Fibroblast of skin of left quadriceps (primary cell): ENCODE measurements around the gene ZFHX3.

Experiments
- DNase-seq, 2 experiments: peaks; one replicate each; pipeline ENCODE4 v3.0.0-alpha.2; 2013; ENCODE audit warnings: low read depth in 2 of 2

The ZFHX3 gene

DNA sequence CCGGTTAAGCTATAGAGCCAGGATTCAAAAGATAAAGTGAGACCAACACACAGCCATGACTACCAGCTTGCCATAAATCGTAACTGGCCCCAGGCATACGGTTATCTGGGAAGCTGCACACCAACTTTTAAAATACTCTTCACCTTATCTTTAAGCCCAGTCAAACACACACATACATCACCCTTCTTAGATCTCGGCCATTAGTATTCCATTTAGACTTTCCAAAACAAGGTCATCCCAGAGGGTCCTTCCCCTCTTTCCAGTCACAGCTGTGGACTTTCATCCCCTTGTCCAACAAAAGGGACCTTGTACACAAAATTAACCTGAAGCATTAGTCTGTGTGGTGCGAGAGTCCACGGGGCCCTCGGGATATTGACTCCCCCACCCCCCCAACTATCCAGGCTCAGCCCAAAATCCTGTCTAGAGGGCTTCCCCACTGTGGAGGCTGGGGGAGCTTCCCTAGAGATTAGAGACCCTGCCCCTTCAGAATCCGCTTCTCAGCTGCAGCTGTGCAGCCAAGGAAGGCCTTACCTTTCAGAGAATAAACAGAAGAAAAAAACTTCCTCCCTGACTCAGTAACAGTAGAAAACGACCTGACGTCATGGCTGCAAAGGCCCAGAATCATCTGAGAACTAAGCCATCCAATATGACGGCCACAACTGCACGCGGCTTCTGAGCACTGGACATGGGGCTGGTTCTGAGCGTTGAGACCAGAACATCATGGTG is 9.9 kb downstream of the ZFHX3 start:
- DNase-seq: no peak

DNA sequence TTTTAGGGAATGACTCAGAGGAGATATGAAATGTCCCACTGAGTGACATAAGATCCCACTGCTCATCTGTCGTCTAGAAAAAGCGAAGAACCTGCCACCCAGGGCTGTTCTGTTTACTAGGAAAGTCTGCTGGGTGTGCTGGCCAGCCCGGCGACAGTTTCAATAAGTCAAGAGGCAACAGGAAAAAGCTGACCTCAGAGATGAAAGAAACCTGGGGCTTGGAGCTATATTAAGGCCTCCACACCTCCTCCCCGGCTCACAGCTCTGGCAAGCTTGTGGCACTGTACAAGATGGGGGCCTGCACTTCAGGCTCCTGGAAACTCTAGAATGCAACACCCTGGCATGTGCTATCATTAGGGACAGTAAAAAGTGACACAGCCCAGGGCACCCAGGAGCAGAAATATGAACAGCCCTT is 10.6 kb downstream of the ZFHX3 start:
- no peak for DNase-seq

- DNase-seq: no peak
Measured at GRCh38 chr16:73036074-73036826, 11.7 kb downstream of the ZFHX3 start.

- no peak for DNase-seq
Measured at GRCh38 chr16:73034374-73034773, 13.6 kb downstream of the ZFHX3 start.

- DNase-seq: no peak
Measured at GRCh38 chr16:73033271-73033998, 14.5 kb downstream of the ZFHX3 start.

DNA sequence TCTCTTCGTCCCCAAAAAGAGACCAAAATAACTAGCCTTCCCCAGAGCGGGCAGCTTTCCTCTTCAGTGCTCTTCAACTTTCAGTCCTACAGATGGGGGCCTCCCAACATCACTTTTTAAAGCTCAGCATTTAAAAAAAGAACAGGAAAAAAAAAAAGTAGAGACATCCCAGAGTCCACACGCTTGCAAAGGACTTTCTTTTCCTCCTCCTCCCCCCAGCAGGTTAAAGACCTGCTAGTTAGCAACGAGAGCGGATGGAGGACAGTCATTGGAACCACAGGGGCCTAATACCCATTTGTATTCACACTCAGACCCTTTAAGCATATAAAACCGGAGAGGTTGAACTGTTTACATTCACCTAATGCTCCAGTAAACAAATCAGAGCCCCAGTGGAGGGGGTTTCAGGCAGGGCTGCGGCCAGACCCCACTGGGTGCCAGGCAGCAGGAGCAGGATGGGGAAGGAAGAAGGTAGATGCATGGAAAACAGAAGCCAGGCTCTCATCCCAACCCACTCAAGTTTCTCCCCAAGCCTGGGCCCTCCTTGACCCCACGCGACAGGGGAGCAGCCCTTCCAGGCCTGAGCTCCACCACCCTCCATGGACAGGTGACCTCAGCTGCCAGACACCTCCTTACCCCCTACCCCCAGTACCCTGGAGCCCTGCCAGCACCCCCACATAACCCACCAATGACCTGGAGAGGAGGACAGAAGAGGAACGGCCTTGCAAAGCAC is 15.2 kb downstream of the ZFHX3 start:
- DNase-seq: no peak

DNA sequence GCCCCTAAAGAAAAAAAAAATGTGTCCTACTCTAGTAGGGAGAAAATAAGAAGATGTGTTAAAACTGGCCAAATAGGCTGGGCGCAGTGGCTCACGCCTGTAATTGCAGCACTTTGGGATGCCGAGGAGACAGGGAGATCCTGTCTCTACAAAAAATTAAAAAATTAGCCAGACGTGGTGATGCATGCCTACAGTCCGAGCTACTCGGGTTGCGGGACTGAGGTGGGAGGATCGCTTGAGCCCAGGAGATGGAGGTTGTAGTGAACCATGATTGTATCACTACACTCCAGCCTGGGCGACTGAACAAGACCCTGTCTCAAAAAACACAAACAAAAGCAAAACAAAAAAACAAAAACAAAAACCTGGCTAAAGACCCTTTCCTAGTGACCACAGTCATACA is 15.9 kb downstream of the ZFHX3 start:
- DNase-seq: no peak

- DNase-seq: no peak
Measured at GRCh38 chr16:73031155-73031866, 16.6 kb downstream of the ZFHX3 start.

DNA sequence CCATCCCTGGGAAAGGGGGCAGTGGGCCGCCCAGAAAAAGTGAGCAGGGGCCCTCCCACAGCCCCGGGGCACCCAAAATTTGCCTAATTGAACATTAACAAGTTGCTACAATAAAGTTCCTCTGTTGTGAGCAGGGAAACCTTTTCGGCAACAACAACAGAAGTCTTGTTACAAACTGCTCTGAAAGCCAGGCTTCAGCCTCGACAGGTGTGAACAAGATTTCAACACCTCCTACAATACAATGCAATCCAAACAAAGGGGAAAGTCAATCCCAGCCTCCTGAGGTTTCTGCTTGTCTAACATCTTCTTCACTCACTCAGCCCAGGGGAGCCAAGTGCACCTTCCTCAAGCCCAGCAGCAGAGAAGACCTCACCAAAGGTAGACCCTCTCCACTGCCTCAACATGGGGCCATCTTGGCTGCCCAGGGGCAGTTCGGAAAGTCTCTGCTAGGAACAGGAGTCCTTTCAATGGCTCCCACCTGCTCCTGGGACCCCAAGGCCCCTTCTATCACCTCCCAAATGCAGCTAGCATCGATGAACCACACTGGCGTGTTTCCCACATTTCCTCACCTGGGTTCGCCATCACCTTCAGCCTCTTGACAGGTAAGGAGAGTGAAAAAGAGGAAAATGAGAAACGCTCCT is 19.1 kb downstream of the ZFHX3 start:
- no peak for DNase-seq

GRCh38 chr16:73028263-73028662 is 19.7 kb downstream of the ZFHX3 start:
- no peak for DNase-seq

GRCh38 chr16:73027685-73028111 is 20.2 kb downstream of the ZFHX3 start:
- DNase-seq: no peak

DNA sequence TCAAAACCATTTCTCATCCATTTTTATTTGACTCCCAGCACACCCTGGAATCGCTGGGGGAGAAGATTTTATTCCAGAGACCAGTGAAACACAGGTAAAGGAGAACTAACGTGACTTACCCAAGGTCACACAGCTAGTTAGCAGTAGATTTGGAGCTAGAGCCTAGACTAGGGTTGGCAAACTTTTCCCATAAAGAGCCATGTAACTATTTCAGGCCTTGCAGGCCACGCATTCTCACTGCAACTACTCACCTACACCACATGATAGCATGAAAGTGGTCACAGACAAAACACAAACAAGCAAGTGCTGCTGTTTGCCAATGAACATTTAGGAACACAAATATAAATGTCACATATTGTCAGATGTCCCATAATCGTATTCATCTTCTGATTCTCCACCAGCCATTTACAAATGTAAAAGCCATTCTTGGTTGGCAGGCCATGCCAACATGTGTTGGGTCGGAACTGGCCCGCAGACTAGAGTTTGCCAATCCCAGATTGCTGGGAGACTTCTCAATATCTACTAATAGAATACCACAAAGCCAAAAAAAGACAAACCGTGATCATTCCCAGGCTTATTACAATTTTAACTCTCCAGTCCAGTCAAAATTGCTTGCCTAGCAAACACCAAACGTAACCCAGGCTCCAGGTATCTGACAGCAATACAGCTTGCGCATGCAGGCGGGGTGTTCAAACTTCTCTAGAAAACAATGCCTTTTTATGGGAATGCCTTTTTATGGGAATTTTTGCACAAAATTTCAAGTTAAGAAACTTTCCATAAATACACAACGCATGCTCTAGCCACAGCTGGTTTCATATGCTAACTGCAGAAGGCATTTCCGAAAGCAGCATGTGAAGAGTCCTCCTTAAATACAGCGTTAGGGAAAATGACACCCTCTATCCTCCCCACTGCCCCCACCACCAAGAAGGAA is 20.9 kb downstream of the ZFHX3 start:
- DNase-seq: no peak

DNA sequence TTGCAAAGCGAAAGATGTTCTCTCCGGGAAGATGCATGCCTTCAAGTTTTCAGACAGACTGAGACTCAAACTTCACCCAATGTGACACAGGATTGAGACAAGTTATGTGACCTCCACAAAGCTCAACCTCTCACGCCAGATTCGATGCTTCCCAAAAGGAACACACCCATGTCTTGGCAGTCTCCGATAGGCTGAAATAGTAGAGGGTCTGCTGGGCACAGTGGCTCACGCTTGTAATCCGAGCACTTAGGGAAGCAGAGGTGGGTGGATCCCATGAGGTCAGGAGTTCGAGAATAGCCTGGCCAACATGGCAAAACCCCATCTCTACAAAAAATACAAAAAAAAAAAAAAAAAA is 22.1 kb downstream of the ZFHX3 start:
- DNase-seq: no peak

DNA sequence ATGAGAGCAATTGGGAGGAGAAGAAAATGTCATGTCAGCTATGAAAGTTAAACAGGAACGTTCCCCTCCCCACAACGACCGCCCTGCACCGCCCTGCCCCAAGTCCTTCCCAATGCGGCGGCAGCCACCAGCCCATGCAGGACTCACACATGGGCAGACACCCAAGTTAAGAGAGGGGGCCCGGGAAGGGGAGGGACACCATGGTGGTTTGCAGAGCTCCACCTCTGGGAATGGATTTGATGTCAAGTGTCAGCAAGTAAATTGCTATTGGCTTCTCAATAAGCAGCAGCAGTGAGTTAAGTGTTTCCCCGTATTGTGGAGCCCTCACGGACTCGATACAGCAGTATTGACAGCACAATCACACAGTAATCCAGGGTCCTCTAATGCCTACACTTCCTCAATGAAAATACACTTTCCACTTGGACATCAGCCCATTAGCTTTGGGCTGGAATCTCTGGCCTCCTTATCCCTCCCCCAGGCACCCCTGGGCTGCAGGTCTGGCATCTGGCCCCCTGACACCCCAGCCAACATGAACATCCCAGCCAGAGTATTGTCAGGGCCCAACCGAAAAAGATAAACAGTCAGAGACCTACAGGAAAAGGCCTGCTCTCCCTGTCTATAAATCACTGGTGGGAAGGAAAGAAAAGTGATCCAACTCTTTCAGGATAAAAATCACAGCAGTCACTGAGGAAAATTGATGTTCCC is 22.6 kb downstream of the ZFHX3 start:
- DNase-seq: no peak

DNA sequence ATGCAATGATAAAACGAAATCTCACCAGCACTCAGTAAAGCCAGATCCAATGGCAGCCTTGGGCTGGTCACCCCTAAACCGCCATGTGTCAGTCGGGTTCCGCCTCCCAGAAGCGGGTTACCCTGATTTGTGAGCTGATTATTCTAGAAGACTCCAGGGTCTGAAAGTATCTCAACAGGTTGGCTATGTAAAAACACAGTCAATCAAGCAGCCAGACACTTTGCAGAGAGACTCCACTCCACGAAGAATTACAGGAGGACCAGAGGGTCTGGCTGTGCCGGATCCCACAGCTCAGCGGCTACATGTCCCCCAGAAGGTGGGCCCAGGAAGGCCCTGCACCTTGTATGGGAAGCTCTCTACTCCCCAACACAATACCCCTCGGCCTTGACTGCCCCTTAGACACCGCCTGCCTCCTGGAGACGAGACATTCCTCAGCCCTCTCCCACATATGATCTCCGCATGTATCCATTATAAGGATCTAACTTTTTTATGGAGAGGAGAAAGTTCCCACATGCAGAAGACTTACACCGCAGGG is 23.3 kb downstream of the ZFHX3 start:
- DNase-seq: no peak

DNA sequence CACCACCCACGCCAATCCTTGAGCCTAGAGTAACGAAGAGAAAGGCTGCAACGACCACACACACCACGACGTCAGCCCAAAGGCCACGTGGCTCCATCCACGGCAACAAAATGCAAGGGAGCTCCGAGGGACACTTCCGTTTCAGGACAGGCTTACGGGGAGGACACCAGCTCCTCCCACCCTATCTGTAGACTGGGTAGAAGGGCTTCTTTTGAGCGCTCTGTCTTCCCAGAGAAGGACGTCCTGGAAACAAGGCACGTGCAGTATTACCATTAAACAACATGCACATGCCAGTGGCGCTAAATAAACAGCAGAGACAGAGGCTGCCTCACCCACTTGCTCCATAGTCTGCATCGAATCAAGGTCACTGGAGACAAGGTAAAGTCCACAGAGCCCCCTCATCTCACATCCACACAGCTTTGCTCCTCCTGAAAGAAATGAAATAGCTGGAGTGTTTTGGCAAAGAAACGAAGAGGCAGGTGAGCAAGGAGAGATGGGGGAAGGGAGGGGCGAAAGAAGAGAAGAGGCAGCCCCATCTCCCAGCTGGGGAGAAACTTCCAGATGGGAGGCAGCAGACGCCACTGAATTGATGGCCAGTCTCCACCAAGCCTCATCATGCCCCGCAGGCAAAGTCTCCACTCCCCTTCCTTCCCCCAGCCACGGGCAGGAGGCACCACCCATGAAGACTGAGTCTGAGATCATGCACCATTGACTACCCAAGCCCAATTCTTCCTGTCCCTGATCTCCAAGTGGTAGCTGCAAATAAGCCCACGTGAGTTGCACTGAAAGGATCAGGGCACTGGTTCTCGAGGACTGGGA is 24.0 kb downstream of the ZFHX3 start:
- no peak for DNase-seq

DNA sequence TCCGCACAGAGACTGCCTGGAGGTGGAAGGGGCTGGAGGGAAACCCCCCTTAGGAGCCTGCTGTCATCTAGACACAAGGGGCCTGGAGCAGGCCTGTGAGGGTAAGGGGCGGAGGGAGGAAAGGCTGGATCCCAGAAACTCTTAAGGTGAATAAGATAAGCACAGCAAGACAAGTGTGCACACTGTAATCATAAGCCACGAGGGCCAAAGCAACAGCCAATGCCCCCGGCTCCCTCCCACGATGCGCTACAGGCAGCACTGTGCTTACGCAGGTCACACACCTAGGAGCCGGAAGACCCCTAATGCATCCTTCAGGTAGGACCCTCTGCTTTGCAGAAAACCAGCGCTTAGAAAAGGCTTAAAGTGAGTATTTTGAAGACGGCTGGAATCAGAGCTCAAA is 24.6 kb downstream of the ZFHX3 start:
- no peak for DNase-seq

DNA sequence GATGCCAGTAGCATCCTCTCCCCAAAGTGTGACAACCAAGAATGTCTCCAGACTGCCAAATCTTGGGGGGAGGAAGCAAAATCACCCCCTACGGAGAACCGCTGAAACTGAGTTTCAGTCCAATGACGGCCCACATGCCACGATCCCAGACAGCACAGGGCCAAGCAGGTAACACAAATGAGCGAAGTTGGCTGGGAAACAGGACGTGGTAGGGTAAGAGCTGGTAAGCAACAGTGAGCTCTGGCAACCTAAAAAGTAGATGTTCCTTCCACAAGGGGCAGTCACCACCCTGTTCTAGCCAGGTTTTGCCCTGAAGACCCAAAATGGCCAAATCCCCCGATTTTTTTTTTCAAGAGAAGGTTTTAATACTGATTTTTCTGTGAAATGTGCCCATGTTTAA is 25.4 kb downstream of the ZFHX3 start:
- DNase-seq: no peak
